GM18508 (cell line): Measurements from ENCODE around the gene FBRS.
"Not testable (repeated sequence)": the region's sequence is repeated elsewhere in the genome, so short reads cannot be mapped to it uniquely, and the experiment has no call there.

Experiments used
- ATAC-seq: cut with Tn5 transposase; IDR thresholded peaks from one replicate; pipeline ENCODE4 v1.9.1; 2021; ENCODE audit warnings: moderate number of reproducible peaks; ENCODE audit not compliant: insufficient read depth, unreplicated experiment

The FBRS gene

DNA sequence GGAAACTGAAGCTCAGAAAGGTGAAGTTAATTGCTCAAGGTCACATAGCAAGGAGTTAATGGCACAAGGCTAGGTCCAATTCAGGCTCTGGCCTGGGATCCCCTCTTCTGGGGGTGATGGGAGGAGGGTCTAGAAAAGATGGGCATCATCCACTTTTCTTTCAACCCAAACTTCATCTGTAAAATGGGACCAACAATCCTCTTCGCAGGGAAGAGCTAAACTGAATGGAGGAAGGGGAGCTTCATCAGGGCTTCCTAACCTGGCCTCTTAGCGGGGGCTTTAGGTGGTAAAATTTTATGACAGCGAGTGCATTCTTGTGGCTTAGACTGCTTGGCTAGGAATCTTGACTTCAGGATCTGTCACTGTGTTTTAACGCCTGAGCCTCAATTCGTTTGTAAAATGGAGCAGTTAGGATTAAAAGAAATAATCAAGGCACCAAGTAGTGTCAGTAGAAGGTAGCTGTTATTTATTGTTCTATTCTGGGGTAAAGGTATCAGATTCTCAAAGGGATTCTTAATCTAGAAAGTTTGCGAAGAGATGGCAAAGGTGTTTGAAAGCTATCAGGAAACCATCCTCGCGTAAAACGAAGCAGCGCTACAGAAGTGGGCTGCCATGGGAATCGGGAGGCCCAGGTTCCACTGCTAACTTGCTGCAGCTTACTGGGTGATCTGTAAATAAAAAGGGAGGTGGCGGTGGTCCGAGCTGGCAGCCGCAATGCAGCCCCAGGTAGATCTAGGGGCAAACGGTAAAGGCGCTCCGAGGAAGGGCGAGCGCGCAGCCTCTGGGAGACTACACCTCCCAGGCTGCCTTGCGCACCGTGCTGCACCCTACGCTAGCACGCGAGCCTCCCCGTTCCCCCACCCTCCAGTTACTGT lies 39.3 kb downstream of the FBRS start:
- ATAC-seq, result no peak

DNA sequence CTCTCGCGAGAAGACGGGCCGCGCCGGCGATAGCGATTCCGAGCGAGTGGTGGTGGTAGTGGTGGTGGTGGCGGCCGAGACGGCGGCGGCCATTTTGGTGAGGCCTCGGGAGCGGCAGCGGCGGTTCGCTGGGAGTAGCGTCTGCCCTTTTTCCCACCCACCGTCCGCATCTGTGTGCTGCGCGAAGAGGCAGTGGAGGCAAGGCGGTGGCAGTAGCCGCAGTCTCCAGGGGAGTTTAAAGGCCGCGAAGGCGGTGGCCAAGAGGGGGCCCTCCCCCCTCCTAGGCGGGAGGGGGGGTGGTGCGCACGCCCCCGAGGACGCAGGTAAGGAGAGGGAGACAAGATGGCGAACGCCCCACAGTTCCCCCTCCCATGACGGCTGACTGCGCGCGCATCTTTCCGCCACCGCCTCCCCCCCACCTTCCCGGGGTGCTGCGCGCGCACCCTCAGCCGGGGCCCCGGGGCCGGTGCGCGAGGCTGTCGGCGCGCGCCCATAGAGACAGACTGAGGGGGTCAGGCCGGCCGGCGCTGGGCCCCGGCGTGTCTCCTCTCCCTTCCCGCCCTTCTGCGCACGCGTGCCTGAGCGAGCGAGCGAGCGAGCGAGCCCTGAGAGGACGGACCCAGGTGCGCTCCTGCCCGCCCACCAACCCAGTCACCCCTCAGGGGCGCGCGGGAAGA lies 40.0 kb downstream of the FBRS start:
- ATAC-seq, result peak; percentile 56

DNA sequence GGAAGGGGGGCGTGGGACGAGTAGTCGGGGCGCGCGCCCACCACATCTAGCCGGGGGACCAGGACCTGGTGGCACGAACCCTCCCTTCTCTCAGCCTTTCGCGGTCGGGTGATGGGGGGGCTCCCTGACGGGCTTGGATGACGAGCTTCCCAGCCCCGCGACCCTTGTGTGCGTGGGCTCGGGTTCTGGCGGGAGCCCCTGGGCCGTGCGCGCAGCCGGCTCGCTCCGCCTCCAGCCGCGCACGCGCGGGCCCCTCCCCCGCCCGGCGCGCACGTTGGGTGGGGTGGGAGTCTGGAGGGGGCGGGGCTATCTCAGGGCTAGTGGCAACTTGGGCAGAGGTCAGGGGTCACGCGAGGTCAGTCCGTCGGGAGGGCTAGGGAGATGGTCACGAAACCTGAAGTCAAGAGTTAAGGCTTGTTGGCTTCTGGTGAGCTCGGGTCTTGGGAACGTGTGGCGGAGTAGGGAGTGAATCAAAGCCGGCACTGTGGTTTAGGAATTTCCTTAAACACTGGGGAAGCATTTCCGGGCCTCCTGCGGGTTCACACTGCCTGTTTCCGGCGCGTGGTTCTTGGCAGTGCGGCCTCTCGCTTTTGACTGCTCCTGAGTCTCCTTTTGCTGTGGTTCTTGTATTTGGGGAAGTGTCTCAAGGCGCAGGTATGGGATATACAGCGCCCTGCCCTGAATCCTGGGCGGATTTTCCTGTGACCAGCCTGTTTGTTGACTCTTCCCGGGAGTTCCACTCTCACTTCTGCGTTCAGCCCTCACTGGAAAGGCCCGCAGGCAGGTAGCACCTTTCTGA lies 40.8 kb downstream of the FBRS start, which contains the start of gene SRCAP:
Gene SRCAP (plus strand): TSS at position 356 of the 799 bp plus-strand sequence. CDS start 1,654 bp downstream, outside the sequence.
- ATAC-seq, result no peak

DNA sequence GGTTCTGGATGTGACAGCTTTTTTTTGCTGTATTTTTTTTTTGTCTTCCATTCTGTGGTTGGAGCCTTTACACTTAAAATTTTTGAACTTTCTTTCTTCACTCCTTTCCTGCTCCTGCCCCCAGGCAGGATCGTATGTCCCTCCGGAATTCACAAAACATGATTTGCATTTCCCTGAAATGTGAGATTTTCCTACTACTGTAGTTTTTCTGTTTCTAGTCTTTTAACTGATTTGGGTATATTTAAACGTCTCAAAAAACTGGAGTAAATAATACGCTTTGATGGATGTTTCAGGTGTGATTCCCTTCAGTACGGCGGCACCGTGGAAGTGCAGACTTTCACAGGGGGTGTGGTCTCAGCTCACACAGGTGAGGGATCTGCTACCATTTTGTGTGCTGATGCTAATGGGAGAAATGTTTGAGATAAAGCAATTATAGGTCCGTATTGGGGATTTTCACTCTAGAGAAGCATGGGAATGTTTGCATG lies 41.4 kb downstream of the FBRS start:
- no peak for ATAC-seq

DNA sequence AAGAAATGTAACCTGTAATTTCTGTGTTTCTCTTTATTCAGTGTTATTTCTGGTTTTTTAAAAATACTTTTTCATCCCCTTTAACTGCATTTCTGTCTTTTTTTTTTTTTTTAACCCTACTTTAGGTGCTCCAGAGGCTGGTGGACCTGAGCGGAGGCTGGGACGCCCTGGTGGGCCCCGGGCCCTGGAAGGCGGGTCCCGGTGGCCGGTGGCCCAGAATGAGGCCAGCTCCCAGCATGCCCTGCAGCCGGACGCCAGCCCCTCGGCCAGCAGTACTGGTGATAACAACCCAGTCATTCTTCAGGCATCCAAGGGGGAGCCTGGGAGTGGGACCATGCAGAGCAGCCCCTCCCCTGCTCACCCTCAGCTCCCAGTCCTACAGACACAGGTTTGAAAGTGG lies 42.3 kb downstream of the FBRS start:
- no peak for ATAC-seq

DNA sequence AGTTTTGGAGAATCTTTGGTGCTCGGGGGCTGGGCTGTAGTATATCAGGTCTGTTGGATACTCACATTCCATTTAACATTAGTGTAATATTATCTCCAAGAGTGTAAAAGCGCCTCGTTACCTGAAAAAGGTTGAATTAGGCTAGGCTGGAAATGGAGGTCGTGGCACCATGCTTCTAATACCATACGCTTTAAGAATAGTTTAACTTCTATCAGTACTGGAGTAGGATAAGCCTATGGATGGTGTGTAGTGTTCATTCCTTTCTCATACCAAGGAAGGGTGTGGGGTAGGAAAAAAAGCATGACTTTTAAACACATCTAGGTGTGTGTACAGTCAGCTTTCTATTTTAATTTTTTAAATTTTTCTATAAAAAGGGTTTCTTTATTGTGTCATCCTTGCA lies 42.7 kb downstream of the FBRS start:
- no peak for ATAC-seq

GRCh38 chr16:30703071-30703470 lies 44.8 kb downstream of the FBRS start:
- ATAC-seq, result not testable (repeated sequence)

- ATAC-seq, result no peak
Measured at GRCh38 chr16:30703971-30704370, 45.7 kb downstream of the FBRS start.

- no peak for ATAC-seq
Measured at GRCh38 chr16:30706046-30706445, 47.8 kb downstream of the FBRS start.

- no peak for ATAC-seq
Measured at GRCh38 chr16:30710971-30711370, 52.7 kb downstream of the FBRS start.

DNA sequence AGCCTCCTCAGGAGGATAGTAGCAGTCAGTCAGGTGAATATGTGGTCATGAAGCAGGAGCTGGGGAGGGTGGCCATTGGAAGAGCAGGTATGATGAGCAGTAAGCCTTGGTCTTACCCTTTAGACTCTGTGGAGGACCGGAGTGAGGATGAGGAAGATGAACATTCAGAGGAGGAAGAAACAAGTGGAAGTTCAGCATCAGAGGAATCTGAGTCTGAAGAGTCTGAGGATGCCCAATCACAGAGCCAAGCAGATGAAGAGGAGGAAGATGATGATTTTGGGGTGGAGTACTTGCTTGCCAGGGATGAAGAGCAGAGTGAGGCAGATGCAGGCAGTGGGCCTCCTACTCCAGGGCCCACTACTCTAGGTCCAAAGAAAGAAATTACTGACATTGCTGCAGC lies 53.5 kb downstream of the FBRS start:
- ATAC-seq, result no peak

DNA sequence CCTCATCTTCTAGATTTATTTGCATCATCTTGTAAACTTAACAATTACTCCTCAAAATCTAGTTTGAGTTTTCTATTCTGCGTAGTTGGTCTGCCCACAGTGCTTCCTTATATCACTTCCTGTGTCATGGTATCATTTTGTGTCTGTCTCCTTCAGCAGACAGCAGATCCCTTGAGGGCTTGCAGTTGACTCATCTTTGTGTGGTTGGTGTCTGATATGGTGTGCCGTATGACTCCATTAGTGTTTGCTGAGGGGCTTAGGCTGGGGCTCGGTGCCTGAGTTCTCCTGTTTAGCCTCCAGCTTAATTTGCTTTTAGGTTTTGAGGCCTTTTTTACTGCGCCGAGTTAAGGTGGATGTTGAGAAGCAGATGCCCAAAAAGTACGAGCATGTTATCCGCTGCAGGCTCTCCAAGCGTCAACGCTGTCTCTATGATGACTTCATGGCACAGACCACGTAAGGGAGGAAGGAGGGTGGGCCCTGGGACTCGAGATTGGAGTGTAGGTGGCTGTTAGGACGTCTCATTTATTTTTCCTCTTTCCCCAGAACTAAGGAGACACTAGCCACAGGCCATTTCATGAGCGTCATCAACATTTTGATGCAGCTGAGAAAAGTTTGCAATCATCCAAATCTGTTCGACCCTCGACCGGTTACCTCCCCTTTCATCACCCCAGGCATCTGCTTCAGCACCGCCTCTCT lies 57.7 kb downstream of the FBRS start:
- ATAC-seq, result no peak

DNA sequence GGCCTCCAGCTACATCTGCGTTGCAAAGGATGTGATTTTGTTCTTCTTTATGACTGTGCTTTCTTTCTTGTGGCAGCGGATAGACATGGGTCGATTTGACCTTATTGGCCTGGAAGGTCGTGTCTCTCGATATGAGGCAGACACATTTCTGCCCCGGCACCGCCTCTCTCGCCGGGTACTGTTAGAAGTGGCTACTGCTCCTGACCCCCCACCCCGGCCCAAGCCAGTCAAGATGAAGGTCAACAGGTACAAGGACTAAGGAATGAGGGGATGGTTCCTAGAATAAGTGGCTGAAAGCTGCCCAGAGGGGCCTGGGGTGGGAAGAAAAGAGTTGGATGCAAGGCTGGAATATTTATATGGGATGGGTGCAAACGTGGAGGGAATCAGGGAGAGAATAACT lies 61.9 kb downstream of the FBRS start:
- no peak for ATAC-seq
